HCT116 (cell line): ENCODE data around the gene MATCAP1. TPM values are rescaled to one million over a fixed set of nuclear protein-coding genes. Genes with fewer than 3 reads are reported as not detected.

Source experiments
- ATAC-seq: fragments of 200-7000 bp; cut with Tn5 transposase; 2 replicates; pipeline ENCODE4 v1.9.1; 2020; ENCODE audit warnings: mild to moderate bottlenecking, moderate library complexity
- BruUV-seq: library from RNA; stranded (reverse); fragments of 400-500 nt; replicated peaks from 2 replicates; lab custom pipeline; 2021; lab: Mats Ljungman, UMichigan
- CTCF ChIA-PET: fragments of 300-600 bp; sonication (Branson Sonifier 250); formaldehyde crosslinking; loops from one replicate; lab custom pipeline; 2021; ENCODE audit warnings: antibody characterized with exemption; lab: Charles Lee
- POLR2A ChIA-PET: fragments of 300-600, 350-600 bp; sonication (Branson Sonifier 250); formaldehyde crosslinking; loops from one replicate; lab custom pipeline; 2021; ENCODE audit warnings: antibody characterized with exemption; lab: Charles Lee
- RAD21 ChIA-PET, 2 experiments: fragments of 300-600 bp; sonication (Branson Sonifier 250); formaldehyde crosslinking; loops; one replicate each; lab custom pipeline; 2023; ENCODE audit warnings: low total read pairs in 2 of 2; ENCODE audit not compliant: uncharacterized antibody in 2 of 2, unreplicated experiment in 2 of 2, low non-redundant PET in 1 of 2; lab: Charles Lee
- DNase-seq: peaks from one replicate; pipeline ENCODE4 v3.0.0-alpha.2; 2010; ENCODE audit warnings: low read depth, low spot score
- H2AFZ ChIP-seq: fragments of 200-600 bp; shearing (Covaris generic), sonication (generic); 2 replicates; pipeline ENCODE4 v1.6.1; 2017; ENCODE audit warnings: low read depth, mixed run types, mixed read lengths, antibody characterized with exemption, low read length; ENCODE audit not compliant: poor library complexity, severe bottlenecking
- H3K27ac ChIP-seq: 2 replicates; pipeline ENCODE4 v1.5.1; 2012; ENCODE audit warnings: low read depth, low read length
- H3K27me3 ChIP-seq: fragments of 200-600 bp; sonication (generic); 2 replicates; pipeline ENCODE4 v1.6.1; 2016; ENCODE audit warnings: mixed run types, low read length, mixed read lengths; ENCODE audit not compliant: insufficient read depth
- H3K36me3 ChIP-seq, 2 experiments: fragments of 200-500 bp in 1 of 2; fragments of 200-600 bp in 1 of 2; sonication (Bioruptor generic) in 1 of 2; sonication (generic) in 1 of 2; 2 replicates each; pipeline versions ENCODE4 v1.5.1 to v1.6.1; 2014 to 2016; ENCODE audit warnings: low read length in 2 of 2, inconsistent platforms in 1 of 2, mixed read lengths in 1 of 2, mixed run types in 1 of 2; ENCODE audit not compliant: insufficient read depth in 2 of 2, control insufficient read depth in 1 of 2
- H3K4me1 ChIP-seq, 2 experiments: fragments of 200-600 bp in 1 of 2; sonication (generic) in 1 of 2; 2 replicates each; pipeline versions ENCODE4 v1.5.1 to v1.6.1; 2012 to 2017; ENCODE audit warnings: low read length in 2 of 2, inconsistent platforms in 1 of 2, mild to moderate bottlenecking in 1 of 2, mixed read lengths in 1 of 2, mixed run types in 1 of 2, moderate library complexity in 1 of 2; ENCODE audit not compliant: insufficient read depth in 2 of 2, control insufficient read depth in 1 of 2
- H3K4me2 ChIP-seq: fragments of 200-600 bp; sonication (generic); 2 replicates; pipeline ENCODE4 v1.6.1; 2017; ENCODE audit warnings: mixed run types, low read length, mixed read lengths
- H3K4me3 ChIP-seq, 2 experiments: fragments of 200-600 bp in 1 of 2; sonication (generic) in 1 of 2; replicated peaks in 1 of 2; 2 replicates each; pipeline ENCODE4 v1.5.1; 2011 to 2016; ENCODE audit warnings: low read length in 2 of 2, control low read depth in 1 of 2, low read depth in 1 of 2, mild to moderate bottlenecking in 1 of 2, mixed read lengths in 1 of 2, mixed run types in 1 of 2
- H3K79me2 ChIP-seq: fragments of 200-600 bp; sonication (generic); 2 replicates; pipeline ENCODE4 v1.6.1; 2017; ENCODE audit warnings: mild to moderate bottlenecking, mixed run types, low read length, moderate library complexity, mixed read lengths; ENCODE audit not compliant: insufficient read depth
- H3K9ac ChIP-seq: fragments of 200-600 bp; sonication (generic); 2 replicates; pipeline ENCODE4 v1.6.1; 2016; ENCODE audit warnings: low read length, mixed read lengths
- H3K9me2 ChIP-seq: fragments of 200-600 bp; sonication (generic), shearing (Covaris generic); 2 replicates; pipeline ENCODE4 v1.6.1; 2017; ENCODE audit warnings: mixed run types, mild to moderate bottlenecking, moderate library complexity; ENCODE audit not compliant: insufficient read depth
- H3K9me3 ChIP-seq, 2 experiments: fragments of 200-500 bp in 1 of 2; fragments of 200-600 bp in 1 of 2; sonication (Bioruptor generic) in 1 of 2; sonication (generic) in 1 of 2; 2 replicates each; pipeline ENCODE4 v1.6.1; 2014 to 2017; ENCODE audit warnings: low read length in 2 of 2, mixed read lengths in 2 of 2, inconsistent platforms in 1 of 2, low read depth in 1 of 2, mild to moderate bottlenecking in 1 of 2, mixed run types in 1 of 2, moderate library complexity in 1 of 2; ENCODE audit not compliant: control insufficient read depth in 1 of 2, insufficient read depth in 1 of 2
- H4K20me1 ChIP-seq: fragments of 200-600 bp; sonication (generic), shearing (Covaris generic); 2 replicates; pipeline ENCODE4 v1.6.1; 2017; ENCODE audit warnings: mixed run types, mild to moderate bottlenecking, moderate library complexity; ENCODE audit not compliant: insufficient read depth
- CBX3 ChIP-seq: IDR thresholded peaks from 2 replicates; pipeline ENCODE4 v1.6.1; 2012; ENCODE audit warnings: low read depth
- EGR1 ChIP-seq: IDR thresholded peaks from 2 replicates; pipeline ENCODE4 v1.6.1; 2012; ENCODE audit warnings: low read depth
- REST ChIP-seq: IDR thresholded peaks from 2 replicates; pipeline ENCODE4 v1.6.1; 2012; ENCODE audit warnings: low read depth
- SIN3A ChIP-seq: IDR thresholded peaks from 2 replicates; pipeline ENCODE4 v1.6.1; 2012; ENCODE audit warnings: low read depth
- TCF7L2 ChIP-seq: IDR thresholded peaks from 2 replicates; pipeline ENCODE4 v1.7.0; 2011; ENCODE audit warnings: borderline replicate concordance, inconsistent platforms; ENCODE audit not compliant: insufficient read depth, insufficient read length; ENCODE audit errors: extremely low read depth
- ZNF274 ChIP-seq: fragments of 200-500 bp; sonication (Bioruptor generic); IDR thresholded peaks from 2 replicates; pipeline ENCODE4 v1.6.1; 2014; ENCODE audit warnings: mild to moderate bottlenecking, low read depth, low read length, inconsistent platforms
- intact Hi-C: fragments of 100-400 bp; cut with micrococcal nuclease; formaldehyde crosslinking; loops from 2 replicates; pipeline ENCODE4 v1.10.0; 2022
- total RNA-seq: library from RNA; stranded (reverse); gene quantifications from one replicate; pipeline ENCODE4 v1.2.1, GENCODE V29; 2021; ENCODE audit not compliant: unreplicated experiment

Gene MATCAP1
- total RNA-seq, 1 experiment from 2014 or later: 38.7 TPM

GRCh38 chr16:67194260-67194659 is 10.5 kb upstream of the MATCAP1 start:
- H3K4me1 ChIP-seq: peaks cover 22 to 39% of the 10 kb centered on the region in 2 experiments
- no peak overlapping the region for H3K9ac ChIP-seq
- H3K79me2 ChIP-seq: peaks cover 53% of the 10 kb centered on the region
- no peak for TF ChIP-seq REST
- TF ChIP-seq EGR1: no peak
- TF ChIP-seq SIN3A: no peak
- no peak for TF ChIP-seq CBX3
- TF ChIP-seq ZNF274: no peak
- no peak for TF ChIP-seq TCF7L2
- TF ChIP-seq, all 23 proteins: peak for 0
- RAD21 ChIA-PET: no interaction called here
- H3K9me2 ChIP-seq: no peaks in the 10 kb centered on the region
- DNase-seq (no peak), ATAC-seq (no peak)
- H3K4me2 ChIP-seq: peak overlapping the region; percentile 95
- intact Hi-C loops: no loop called here
- CTCF ChIA-PET: no interaction called here
- peaks cover 24 to 40% of the 10 kb centered on the region in 2 experiments; a peak in 3 of 4 replicates for H3K36me3 ChIP-seq
- H4K20me1 ChIP-seq: no peaks in the 10 kb centered on the region; the same call in 1 of the 2 replicates
- no peak overlapping the region for H3K4me3 ChIP-seq
- H3K27ac ChIP-seq: peak overlapping the region; percentile 21; the same call in 1 of the 2 replicates
- POLR2A ChIA-PET: no interaction called here
- no TSS peak for BruUV-seq
- H3K9me3 ChIP-seq: no peaks in the 10 kb centered on the region
- H2AFZ ChIP-seq: no peak overlapping the region
- no peaks in the 10 kb centered on the region for H3K27me3 ChIP-seq
